Thyroid gland (tissue), 4 donors: Measurements from ENCODE around the gene CARD14. TPM values are rescaled to one million over a fixed set of nuclear protein-coding genes. Genes with fewer than 3 reads are reported as not detected.
"Not testable (repeated sequence)": the region's sequence is repeated elsewhere in the genome, so short reads cannot be mapped to it uniquely, and the experiment has no call there.

Experiments
- DNase-seq, 2 donors: peaks; one replicate each; pipeline ENCODE4 v3.0.0-alpha.2; 2019
- H3K27ac ChIP-seq, 3 donors: fragments of 200-600 bp; sonication (generic); 1 replicate in 2 of 3; 2 replicates in 1 of 3; pipeline ENCODE4 v1.5.1; 2016 to 2019; ENCODE audit warnings: mild to moderate bottlenecking in 1 of 3, moderate library complexity in 1 of 3
- H3K27me3 ChIP-seq: fragments of 200-600 bp; sonication (generic); one replicate; pipeline ENCODE4 v1.5.1; 2019
- H3K36me3 ChIP-seq, 2 donors: fragments of 200-600 bp; sonication (generic); one replicate each; pipeline ENCODE4 v1.5.1; 2016 to 2019
- H3K4me1 ChIP-seq, 2 donors: fragments of 200-600 bp; sonication (generic); one replicate each; pipeline ENCODE4 v1.5.1; 2017 to 2019
- H3K4me3 ChIP-seq, 3 donors: fragments of 200-600 bp; sonication (generic); replicated peaks in 1 of 3; 1 replicate in 2 of 3; 2 replicates in 1 of 3; pipeline ENCODE4 v1.5.1; 2016; ENCODE audit warnings: mild to moderate bottlenecking in 1 of 3
- H3K9me3 ChIP-seq: fragments of 200-600 bp; sonication (generic); one replicate; pipeline ENCODE4 v1.5.1; 2017
- CTCF ChIP-seq, 6 experiments: fragments of 200-600 bp in 3 of 6; fragments of 450-650 bp in 3 of 6; sonication (generic) in 3 of 6; IDR thresholded peaks; one replicate each; pipeline ENCODE4 v1.5.1; 2016 to 2019; ENCODE audit warnings: antibody characterized with exemption in 6 of 6, mild to moderate bottlenecking in 2 of 6, inconsistent platforms in 1 of 6, moderate library complexity in 1 of 6
- POLR2A ChIP-seq, 2 donors: fragments of 450-650 bp; IDR thresholded peaks; one replicate each; pipeline ENCODE4 v1.6.1; 2017; ENCODE audit warnings: antibody characterized with exemption in 2 of 2, mild to moderate bottlenecking in 2 of 2, moderate library complexity in 1 of 2
- WGBS, 2 donors: methylation state at CpG; one replicate each; pipeline ENCODE4 v1.1.5; 2017; 5-methylcytosine and 5-hydroxymethylcytosine counted together
- intact Hi-C: fragments of 100-400 bp; cut with DNase I; formaldehyde crosslinking; loops from one replicate; pipeline ENCODE4 v1.15.1; 2023
- total RNA-seq, 4 donors: library from RNA; depleted of rRNA; stranded (reverse); fragments of >200 nt; gene quantifications; one replicate each; pipeline ENCODE4 v1.2.3, GENCODE V29; 2016

The CARD14 gene
- total RNA-seq, 4 donors from 2014 or later: 0.34 to 3.9 TPM; not detected in 2

- Histone ChIP-seq H3K9me3 (no peaks in the 10 kb centered on the region), H3K4me3 (no peak overlapping the region), H3K27ac (no peak overlapping the region), H3K4me1 (peaks cover 0 to 7% of the 10 kb centered on the region in 2 donors), H3K36me3 (no peaks in the 10 kb centered on the region), H3K27me3 (no peaks in the 10 kb centered on the region)
- TF ChIP-seq POLR2A (IDR thresholded peaks at IDR 0.05) (no peak), CTCF (IDR thresholded peaks at IDR 0.05) (peak; percentile 67 to 85 (median 81))
- DNase-seq: no peak
- 62 to 64% methylated on average over 23 to 24 of the region's 27 CpGs for WGBS, 2 donors
- intact Hi-C loops: no loop called here
These were observed 26.1 kb downstream of the CARD14 start for GRCh38 chr17:80195671-80196529.

GRCh38 chr17:80196652-80197051, 26.8 kb downstream of the CARD14 start:
- Histone ChIP-seq H3K27me3 (no peaks in the 10 kb centered on the region), H3K27ac (no peak overlapping the region), H3K4me1 (peaks cover 0 to 7% of the 10 kb centered on the region in 2 donors), H3K9me3 (no peaks in the 10 kb centered on the region), H3K4me3 (no peak overlapping the region), H3K36me3 (no peaks in the 10 kb centered on the region)
- WGBS, 2 donors: 83 to 90% methylated on average over 6 to 7 of the region's 7 CpGs
- DNase-seq: no peak
- TF ChIP-seq POLR2A (IDR thresholded peaks at IDR 0.05): no peak
- no peak for TF ChIP-seq CTCF (IDR thresholded peaks at IDR 0.05)
- intact Hi-C loops: no loop called here

- WGBS, 2 donors: 52 to 77% methylated on average over 7 to 27 of the region's 27 CpGs
- Histone ChIP-seq H3K9me3 (no peaks in the 10 kb centered on the region), H3K4me3 (no peak overlapping the region), H3K27ac (no peak overlapping the region), H3K4me1 (peaks cover 0 to 7% of the 10 kb centered on the region in 2 donors), H3K36me3 (no peaks in the 10 kb centered on the region), H3K27me3 (no peaks in the 10 kb centered on the region)
- intact Hi-C loops: no loop called here
- DNase-seq: no peak
- TF ChIP-seq CTCF (IDR thresholded peaks at IDR 0.05): no peak
- TF ChIP-seq POLR2A (IDR thresholded peaks at IDR 0.05): no peak
These were observed 28.4 kb downstream of the CARD14 start for GRCh38 chr17:80198144-80198661.

- H3K27ac ChIP-seq, H3K27me3 ChIP-seq, H3K4me1 ChIP-seq, intact Hi-C loops, H3K4me3 ChIP-seq, H3K36me3 ChIP-seq, DNase-seq, H3K9me3 ChIP-seq: not testable (repeated sequence)
- 70 to 73% methylated on average over 6 of the region's 6 CpGs for WGBS, 2 donors
These were observed 29.5 kb downstream of the CARD14 start for GRCh38 chr17:80199295-80199694.

- Histone ChIP-seq H3K27ac (no peak overlapping the region), H3K4me3 (no peak overlapping the region), H3K27me3 (no peaks in the 10 kb centered on the region), H3K36me3 (no peaks in the 10 kb centered on the region), H3K4me1 (no peaks in the 10 kb centered on the region), H3K9me3 (no peaks in the 10 kb centered on the region)
- DNase-seq: no peak
- intact Hi-C loops: no loop called here
- WGBS, 2 donors: 89 to 90% methylated on average over 13 to 15 of the region's 15 CpGs
- TF ChIP-seq CTCF (IDR thresholded peaks at IDR 0.05): no peak
- TF ChIP-seq POLR2A (IDR thresholded peaks at IDR 0.05): no peak
These were observed 31.6 kb downstream of the CARD14 start for GRCh38 chr17:80201446-80201845.
